OCI-LY1 (cell line): ENCODE results near the gene CRLF3.

Source experiments
- H2AFZ ChIP-seq: fragments of 200-600 bp; sonication (generic), shearing (Covaris generic); 2 replicates; pipeline ENCODE4 v1.6.0; 2014; ENCODE audit warnings: antibody characterized with exemption, mild to moderate bottlenecking, low read length
- H3F3A ChIP-seq: fragments of 200-600 bp; sonication (generic), shearing (Covaris generic); 2 replicates; pipeline ENCODE4 v1.6.0; 2014; ENCODE audit warnings: mild to moderate bottlenecking, antibody characterized with exemption, low read length, moderate library complexity; ENCODE audit not compliant: insufficient read depth
- H3K27ac ChIP-seq: fragments of 200-600 bp; sonication (generic); 2 replicates; pipeline ENCODE4 v1.5.1; 2014; ENCODE audit warnings: low read length, mixed run types, mild to moderate bottlenecking, low read depth; ENCODE audit not compliant: poor library complexity, severe bottlenecking
- H3K27me3 ChIP-seq: fragments of 200-600 bp; sonication (generic); 2 replicates; pipeline ENCODE4 v1.6.0; 2014; ENCODE audit warnings: antibody characterized with exemption, mild to moderate bottlenecking, low read length, moderate library complexity; ENCODE audit not compliant: insufficient read depth
- H3K36me3 ChIP-seq: fragments of 200-600 bp; sonication (generic); 2 replicates; pipeline ENCODE4 v1.6.1; 2014; ENCODE audit warnings: mild to moderate bottlenecking, antibody characterized with exemption, low read length, moderate library complexity, mixed read lengths; ENCODE audit not compliant: insufficient read depth
- H3K4me1 ChIP-seq: fragments of 200-600 bp; sonication (generic); 2 replicates; pipeline ENCODE4 v1.5.1; 2014; ENCODE audit warnings: mild to moderate bottlenecking, low read length, moderate library complexity; ENCODE audit not compliant: insufficient read depth, severe bottlenecking
- H3K4me2 ChIP-seq: fragments of 200-600 bp; sonication (generic), shearing (Covaris generic); 2 replicates; pipeline ENCODE4 v1.6.1; 2014; ENCODE audit warnings: low read length
- H3K4me3 ChIP-seq: fragments of 200-600 bp; sonication (generic); 2 replicates; pipeline ENCODE4 v1.5.1; 2014; ENCODE audit warnings: low read length, low read depth, mild to moderate bottlenecking, mixed read lengths; ENCODE audit not compliant: poor library complexity, severe bottlenecking
- H3K79me2 ChIP-seq: fragments of 200-600 bp; shearing (Covaris generic); 2 replicates; pipeline ENCODE4 v1.6.1; 2016; ENCODE audit warnings: mixed run types, low read length, mixed read lengths; ENCODE audit not compliant: insufficient read depth
- H3K9ac ChIP-seq: fragments of 200-600 bp; sonication (generic), shearing (Covaris generic); 2 replicates; pipeline ENCODE4 v1.6.1; 2014; ENCODE audit warnings: mild to moderate bottlenecking, low read length, mixed read lengths
- H3K9me2 ChIP-seq: fragments of 200-600 bp; sonication (generic), shearing (Covaris generic); 2 replicates; pipeline ENCODE4 v1.6.1; 2014; ENCODE audit warnings: low read depth, mild to moderate bottlenecking, low read length, mixed read lengths
- H3K9me3 ChIP-seq: fragments of 200-600 bp; shearing (Covaris generic); 2 replicates; pipeline ENCODE4 v1.6.1; 2014; ENCODE audit warnings: low read length, mixed read lengths
- H4K20me1 ChIP-seq: fragments of 200-600 bp; sonication (generic), shearing (Covaris generic); 2 replicates; pipeline ENCODE4 v1.6.0; 2016; ENCODE audit warnings: mild to moderate bottlenecking, low read length; ENCODE audit not compliant: insufficient read depth
- CTCF ChIP-seq: fragments of 200-600 bp; sonication (generic), shearing (Covaris generic); IDR thresholded peaks from 2 replicates; pipeline ENCODE4 v1.5.1; 2017; ENCODE audit warnings: mild to moderate bottlenecking, antibody characterized with exemption, low read length, moderate library complexity, mixed read lengths
- EZH2 ChIP-seq: fragments of 200-600 bp; sonication (generic), shearing (Covaris generic); IDR thresholded peaks from 2 replicates; pipeline ENCODE4 v1.8.0; 2017; ENCODE audit warnings: borderline replicate concordance, mixed run types, mild to moderate bottlenecking, antibody characterized with exemption, low read length, moderate library complexity, mixed read lengths

Gene CRLF3

GRCh38 chr17:30807896-30808295 is 16.6 kb downstream of the CRLF3 start:
- Histone ChIP-seq H3K4me3 (peak overlapping the region; percentile 26), H4K20me1 (no peaks in the 10 kb centered on the region), H3K36me3 (peaks cover 38% of the 10 kb centered on the region), H3K4me1 (peaks cover 64% of the 10 kb centered on the region), H2AFZ (no peak overlapping the region), H3F3A (peaks cover 14% of the 10 kb centered on the region), H3K79me2 (peaks cover 64% of the 10 kb centered on the region), H3K9me2 (no peaks in the 10 kb centered on the region), H3K27me3 (no peaks in the 10 kb centered on the region), H3K4me2 (peak overlapping the region; percentile 55), H3K9ac (peak overlapping the region; percentile 51), H3K9me3 (no peaks in the 10 kb centered on the region), H3K27ac (peak overlapping the region; percentile 99)
- TF ChIP-seq EZH2: no peak
- TF ChIP-seq CTCF: no peak

- Histone ChIP-seq H3K9ac (no peak overlapping the region; the same call in 1 of the 2 replicates), H3K36me3 (peaks cover 54% of the 10 kb centered on the region), H3K79me2 (peaks cover 46% of the 10 kb centered on the region), H3K4me2 (no peak overlapping the region), H4K20me1 (no peaks in the 10 kb centered on the region), H3K9me3 (no peaks in the 10 kb centered on the region), H3K4me3 (no peak overlapping the region), H3K4me1 (peaks cover 51% of the 10 kb centered on the region), H3K9me2 (no peaks in the 10 kb centered on the region), H2AFZ (no peak overlapping the region), H3K27ac (peak overlapping the region; percentile 99), H3F3A (peaks cover 14% of the 10 kb centered on the region), H3K27me3 (no peaks in the 10 kb centered on the region)
- TF ChIP-seq CTCF (peak; percentile 44), EZH2 (no peak)
Measured at GRCh38 chr17:30805944-30806456, 18.5 kb downstream of the CRLF3 start.

GRCh38 chr17:30801671-30802070 is 22.8 kb downstream of the CRLF3 start:
- Histone ChIP-seq H2AFZ (no peak overlapping the region), H3K9me2 (no peaks in the 10 kb centered on the region), H3K4me1 (peaks cover 7% of the 10 kb centered on the region), H3K4me2 (no peak overlapping the region), H4K20me1 (no peaks in the 10 kb centered on the region), H3F3A (no peaks in the 10 kb centered on the region), H3K27ac (no peak overlapping the region), H3K36me3 (peaks cover 81% of the 10 kb centered on the region), H3K9ac (no peak overlapping the region), H3K79me2 (peaks cover 25% of the 10 kb centered on the region), H3K27me3 (no peaks in the 10 kb centered on the region), H3K4me3 (no peak overlapping the region), H3K9me3 (no peaks in the 10 kb centered on the region)
- TF ChIP-seq EZH2 (no peak), CTCF (no peak)
